ENCODE data around the gene BBS4.
"Not testable (repeated sequence)": the region's sequence is repeated elsewhere in the genome, so short reads cannot be mapped to it uniquely, and the experiment has no call there.

Gene BBS4, protein sequence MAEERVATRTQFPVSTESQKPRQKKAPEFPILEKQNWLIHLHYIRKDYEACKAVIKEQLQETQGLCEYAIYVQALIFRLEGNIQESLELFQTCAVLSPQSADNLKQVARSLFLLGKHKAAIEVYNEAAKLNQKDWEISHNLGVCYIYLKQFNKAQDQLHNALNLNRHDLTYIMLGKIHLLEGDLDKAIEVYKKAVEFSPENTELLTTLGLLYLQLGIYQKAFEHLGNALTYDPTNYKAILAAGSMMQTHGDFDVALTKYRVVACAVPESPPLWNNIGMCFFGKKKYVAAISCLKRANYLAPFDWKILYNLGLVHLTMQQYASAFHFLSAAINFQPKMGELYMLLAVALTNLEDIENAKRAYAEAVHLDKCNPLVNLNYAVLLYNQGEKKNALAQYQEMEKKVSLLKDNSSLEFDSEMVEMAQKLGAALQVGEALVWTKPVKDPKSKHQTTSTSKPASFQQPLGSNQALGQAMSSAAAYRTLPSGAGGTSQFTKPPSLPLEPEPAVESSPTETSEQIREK

DNA sequence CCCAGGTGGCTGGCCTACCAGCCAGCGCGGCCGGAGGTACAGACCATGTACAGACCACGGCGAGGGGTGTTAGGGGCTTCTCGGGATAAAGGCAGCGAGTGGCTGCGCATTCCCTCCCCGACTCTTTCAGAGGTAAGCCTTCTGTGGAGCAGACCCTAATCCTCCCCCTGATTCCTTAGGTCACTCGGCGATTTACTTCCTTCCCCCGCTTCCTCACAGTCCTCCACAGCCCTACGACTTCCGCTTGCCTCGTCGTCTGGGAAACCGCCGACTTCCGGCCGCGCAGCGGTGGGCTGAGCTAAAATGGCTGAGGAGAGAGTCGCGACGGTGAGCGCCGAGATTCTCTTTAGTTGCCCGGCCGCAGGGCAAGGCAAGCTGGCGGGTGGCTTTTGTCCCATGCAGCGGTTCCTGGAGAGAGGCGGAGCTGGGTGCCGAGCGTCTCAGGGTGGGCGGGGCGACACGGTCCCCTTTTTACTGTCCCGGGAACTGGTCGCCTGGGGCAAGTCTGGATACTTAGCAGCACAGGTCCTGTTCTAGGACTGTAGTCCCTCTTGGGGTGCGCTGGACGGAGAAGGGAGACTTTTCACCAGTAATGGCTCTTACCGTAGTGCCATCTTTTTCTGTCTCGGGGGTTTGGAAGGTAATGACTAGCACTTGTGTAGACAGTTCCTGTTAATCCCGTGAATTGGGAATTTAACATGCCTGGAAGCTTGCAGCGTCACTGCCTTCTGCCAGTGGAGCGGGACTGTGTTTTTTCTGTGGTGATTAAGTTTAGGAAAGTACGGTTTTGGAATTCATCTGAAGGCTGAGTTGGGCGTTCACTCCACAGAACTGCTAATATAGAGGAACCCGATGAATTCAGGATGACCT, at the start of gene BBS4, which contains the start of gene HIGD2B:
TSS of gene BBS4 (plus strand) at position 283 of the 870 bp plus-strand sequence. CDS start at position 304, 21 bp downstream.
TSS of gene HIGD2B (minus strand) at position 258 of the 870 bp plus-strand sequence. CDS start 9,808 bp downstream, outside the sequence.
- peak; percentile 89 for DNase-seq

DNA sequence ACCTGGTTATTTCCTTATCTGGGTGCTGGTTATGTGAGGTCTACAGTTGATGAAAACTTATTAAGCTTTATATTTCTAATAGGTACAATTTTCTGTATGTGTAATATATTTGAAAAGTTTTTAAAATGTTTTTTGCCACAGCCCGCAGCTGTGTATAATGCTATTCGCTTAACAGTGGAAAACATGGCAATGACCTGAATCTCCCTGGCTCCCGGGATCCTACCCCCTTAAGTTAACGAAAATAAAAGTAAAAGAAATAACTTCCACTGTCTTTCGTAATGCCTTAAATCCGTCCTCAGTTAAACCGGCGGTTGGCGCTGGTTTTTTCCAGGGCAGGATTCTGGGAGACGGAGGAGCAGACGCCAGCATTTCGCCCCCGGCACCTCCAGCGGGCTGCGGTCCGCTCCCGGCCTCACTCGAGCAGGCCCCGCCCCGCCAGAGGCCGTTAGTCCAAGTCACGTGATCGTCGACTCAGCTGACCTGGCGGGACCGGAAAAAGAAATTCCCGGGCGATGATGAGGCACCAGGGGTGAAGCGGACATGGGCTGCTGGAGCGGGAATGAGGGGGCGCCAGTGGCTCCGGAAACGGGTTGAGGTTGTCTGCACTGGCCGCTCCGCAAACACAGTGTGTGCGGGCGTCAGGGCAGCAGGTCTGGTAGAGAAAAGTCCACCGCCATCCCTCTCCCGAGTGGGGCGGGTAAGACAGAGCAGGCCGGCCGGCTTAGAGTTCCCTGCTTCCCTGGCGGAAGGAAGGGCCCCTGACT, 49.3 kb upstream of the BBS4 start:
- DNase-seq = peak; percentile 86

DNA sequence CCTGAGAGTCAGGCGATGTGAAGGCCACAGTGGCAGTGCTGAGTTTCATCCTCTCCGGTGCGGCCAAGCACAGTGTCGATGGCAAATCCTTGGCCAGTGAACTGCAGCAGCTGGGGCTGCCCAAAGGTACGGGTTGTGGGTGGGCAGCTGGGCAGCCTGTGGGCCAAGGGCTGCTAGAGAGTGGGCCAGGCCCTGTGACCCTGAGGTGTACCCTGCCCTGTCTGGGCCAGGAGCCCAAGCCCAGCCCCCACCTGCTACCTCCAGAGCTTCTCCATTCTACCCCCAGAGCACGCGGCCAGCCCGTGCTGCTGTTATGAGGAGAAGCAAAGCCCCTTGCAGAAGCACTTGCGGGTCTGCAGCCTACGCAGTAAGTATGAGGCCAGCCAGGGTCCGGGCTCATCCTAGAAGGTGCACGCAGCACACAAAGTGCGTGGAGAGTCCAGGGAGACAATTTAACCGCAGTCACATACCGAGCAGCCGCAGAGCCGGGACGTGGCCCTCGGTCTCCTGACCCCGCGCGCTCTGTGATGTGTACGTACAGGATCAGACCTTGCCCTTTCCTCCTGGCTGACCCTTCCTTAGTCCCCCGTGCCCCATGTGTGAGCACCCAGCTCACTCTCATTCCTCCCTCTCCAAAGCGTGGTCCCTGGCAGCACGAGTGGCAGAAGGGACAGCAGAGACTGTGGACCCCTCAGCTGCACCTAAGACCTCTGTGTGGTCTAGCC, 46.1 kb upstream of the BBS4 start:
- DNase-seq = not testable (repeated sequence)

DNA sequence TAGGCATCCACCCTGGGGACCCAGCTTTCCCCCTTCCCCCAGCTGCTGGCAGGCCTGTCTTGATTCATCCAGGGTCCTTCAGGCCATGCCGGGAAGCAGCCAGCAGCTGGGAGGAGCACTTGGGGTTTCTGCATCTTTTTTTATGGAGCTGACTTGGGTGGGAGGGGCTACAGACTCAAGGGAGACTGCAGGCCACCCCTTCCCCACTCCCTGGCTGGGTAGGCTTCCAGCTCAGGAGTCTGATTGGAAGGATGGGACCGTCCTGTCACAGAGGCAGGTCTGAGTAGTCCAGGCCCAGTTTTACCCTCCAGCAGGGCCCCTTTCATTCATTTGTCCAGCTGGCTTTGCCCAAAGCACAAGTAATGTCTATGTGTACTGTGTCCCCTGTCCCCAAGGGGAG, 43.7 kb upstream of the BBS4 start:
- DNase-seq = not testable (repeated sequence)

DNA sequence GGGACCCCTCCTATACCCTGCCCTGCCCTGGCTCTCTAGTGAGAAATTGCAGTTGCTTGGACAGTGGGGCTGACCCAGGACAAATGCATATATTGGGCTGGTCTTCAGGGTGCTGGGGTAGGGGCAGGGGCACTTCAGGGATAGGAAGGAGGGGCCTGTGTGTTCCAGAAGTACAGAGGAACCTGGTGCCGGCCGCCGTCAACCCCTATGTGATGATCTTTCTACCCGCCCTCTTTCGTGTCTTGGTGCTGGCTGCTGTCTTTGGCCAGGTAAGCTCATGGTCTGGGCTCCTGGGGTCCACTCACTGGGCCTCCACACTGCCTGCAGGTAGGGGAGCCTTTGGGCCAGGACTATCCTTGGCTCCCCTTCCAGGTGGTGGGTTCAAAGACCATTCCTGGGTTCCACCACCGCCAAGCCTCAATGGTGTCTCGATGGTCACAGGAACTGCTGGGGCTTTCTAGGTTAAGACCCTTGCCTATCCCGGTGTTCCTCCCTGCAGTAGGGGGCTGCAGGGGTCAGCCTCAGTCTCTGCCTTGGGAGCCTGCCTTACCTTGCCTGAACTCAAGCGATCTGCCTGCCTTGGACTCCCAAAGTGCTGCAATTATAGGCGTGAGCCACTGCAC, 37.3 kb upstream of the BBS4 start:
- DNase-seq = not testable (repeated sequence)

DNA sequence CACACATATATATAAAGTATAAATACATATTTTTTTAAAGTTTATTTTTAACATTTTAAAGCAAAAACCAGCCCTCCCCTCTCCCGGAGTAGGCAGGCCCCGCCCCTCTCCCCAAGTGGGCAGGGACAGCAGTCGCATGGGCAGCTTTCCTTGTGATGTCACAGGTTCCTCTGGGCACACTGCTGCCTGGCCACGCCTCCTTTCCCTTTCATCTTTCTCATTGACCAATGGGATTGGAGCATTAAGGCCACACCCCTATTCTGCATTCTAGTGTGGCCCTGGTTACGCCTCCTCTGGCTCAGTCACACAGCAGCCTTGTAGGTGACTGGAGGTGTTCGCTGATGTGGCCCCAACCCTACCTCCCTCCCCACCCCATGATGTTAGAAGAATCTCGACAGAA, 31.6 kb upstream of the BBS4 start, which contains the start of gene GOLGA6B:
TSS of gene GOLGA6B (plus strand) at position 301 of the 400 bp plus-strand sequence. CDS start at position 342, 41 bp downstream.
- not testable (repeated sequence) for DNase-seq

DNA sequence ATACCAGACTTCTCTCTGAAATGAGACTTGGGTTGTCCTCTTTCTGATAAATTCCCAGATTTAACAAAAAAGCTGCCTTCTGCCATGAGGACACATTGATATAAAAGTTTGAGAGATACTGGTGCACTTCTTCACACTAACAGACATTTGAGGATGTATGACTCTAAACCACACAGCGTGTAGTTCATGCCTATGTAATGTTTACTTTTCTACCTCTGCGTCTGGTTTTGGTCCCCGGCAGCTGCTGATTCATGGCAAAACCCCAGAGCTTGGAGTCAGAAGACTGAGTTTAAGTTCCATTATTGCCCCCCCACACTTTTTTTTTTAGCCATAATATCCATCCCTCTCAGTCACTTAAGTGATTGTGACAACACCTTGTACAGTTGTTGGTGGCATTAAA, 30.0 kb upstream of the BBS4 start:
- not testable (repeated sequence) for DNase-seq

DNA sequence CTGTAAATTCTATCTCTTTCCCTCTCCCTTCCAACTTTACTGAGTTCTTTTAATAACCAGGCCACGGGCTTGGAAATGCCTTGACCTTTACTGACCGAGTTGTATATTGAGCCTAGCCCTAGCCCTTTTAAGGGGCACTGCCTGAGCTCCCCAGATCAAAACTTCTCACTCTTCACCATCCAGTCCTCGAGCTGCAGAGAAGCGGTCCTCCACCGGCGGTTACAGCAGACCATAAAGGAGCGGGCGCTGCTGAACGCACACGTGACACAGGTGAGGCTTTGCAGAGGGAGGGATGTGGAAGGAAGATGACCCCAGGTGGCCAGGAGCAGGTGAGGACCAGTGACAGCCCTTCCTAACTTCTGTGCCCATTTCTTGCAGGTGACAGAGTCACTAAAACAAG, 24.9 kb upstream of the BBS4 start:
- not testable (repeated sequence) for DNase-seq

DNA sequence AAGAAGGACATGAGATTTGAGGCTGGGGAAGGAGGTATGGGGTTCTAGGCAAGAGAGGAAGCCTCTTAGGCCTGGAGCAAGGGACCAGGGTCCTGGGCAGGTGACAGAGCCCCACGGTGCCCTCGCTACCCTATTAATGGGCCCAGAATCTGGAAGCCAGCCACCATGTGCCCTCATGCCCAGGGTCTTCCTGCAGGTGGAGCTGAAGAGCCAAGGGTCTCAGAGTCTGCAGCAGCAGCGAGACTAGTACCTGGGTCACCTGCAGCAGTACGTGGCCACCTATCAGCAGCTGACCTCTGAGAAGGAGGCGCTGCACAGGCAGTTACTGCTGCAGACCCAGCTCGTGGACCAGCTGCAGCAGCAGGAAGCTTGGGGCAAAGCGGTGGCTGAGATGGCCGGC, 22.1 kb upstream of the BBS4 start:
- not testable (repeated sequence) for DNase-seq

DNA sequence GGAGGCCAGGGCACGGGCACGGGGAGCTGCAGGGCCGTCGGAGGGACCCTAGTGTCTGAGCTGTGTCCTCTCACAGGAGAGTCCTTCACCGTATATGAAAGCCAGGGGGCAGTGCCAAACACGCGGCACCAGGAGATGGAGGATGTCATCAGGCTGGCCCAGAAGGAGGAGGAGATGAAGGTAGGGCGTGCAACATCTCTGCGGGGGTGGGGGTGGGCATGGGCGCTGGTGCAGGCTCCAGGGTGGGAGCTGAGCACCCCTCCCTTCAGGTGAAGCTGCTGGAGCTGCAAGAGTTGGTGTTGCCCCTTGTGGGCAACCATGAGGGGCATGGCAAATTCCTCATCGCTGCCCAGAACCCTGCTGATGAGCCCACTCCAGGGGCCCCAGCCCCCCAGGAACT, 20.3 kb upstream of the BBS4 start:
- not testable (repeated sequence) for DNase-seq

DNA sequence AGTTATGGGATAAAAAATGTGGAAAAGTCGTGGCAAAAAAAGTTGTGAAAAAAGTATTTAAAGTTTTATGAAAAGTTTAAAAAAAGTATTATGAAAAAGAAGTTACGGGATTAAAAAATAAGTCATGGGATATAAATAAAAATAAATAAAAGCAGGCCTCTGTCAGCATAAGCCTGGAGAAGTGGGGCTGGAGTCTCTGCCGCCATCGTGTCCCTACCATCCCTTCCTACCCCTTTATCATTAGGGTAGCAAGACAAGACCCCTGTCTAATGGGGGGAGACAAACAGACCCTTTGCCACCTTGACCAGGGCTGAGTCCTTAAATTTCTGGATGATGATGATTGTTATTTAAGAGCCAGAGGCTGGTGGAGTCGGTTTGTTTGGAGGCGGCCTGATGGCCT, 16.2 kb upstream of the BBS4 start:
- DNase-seq = not testable (repeated sequence)

DNA sequence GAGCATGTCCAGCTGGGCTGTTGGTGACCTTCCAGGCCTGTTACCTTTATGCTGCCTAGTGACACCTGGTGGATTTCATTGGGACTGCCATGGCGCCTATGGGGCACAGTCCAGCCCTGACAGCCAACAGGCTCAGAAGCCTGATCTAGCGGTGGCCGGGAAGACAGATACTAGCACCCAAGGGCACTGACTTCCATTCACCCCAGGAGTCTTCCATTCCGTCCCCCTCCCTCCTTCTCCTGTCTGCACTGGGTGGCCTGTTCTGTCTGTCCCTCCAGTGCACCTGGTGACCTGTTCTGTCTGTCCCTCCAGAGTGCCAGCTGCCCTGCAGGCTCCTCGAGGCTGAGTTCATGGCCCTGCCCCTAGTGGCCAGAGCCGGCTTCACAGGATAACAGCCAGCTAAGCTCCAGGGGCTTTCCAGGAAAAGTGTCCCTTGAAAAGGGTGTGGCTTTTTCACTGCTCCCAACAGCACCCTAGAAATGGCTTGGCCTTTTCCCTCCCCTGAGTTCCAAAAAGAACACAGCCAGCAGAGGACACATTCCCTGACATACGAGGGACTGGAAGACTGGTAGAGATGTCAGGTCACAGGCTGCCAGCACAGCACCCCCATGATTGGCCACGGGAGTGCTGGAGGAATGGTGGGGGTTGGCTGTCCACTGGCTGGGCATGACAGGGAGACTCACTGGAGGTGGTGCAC, 15.2 kb upstream of the BBS4 start:
- DNase-seq = peak; percentile 43

DNA sequence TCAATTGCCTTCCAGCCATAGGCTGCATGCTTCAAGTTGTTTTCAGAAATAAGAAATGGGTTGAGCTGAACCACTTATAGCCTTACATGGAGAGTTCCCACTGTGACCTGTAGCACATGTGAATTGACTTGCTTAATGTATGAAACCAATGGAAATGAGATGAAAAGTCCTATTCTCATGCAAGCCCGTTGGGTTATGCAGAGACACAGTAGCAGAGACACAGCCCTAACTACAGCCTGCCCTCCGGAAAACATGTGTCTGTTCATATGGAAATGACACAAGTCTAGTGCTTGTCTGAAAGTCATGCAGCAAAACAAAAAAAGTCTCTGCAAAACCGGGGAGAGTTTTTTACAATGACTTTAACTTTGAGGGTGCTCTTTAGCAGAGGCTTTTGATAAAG, 14.5 kb upstream of the BBS4 start:
- no peak for DNase-seq

DNA sequence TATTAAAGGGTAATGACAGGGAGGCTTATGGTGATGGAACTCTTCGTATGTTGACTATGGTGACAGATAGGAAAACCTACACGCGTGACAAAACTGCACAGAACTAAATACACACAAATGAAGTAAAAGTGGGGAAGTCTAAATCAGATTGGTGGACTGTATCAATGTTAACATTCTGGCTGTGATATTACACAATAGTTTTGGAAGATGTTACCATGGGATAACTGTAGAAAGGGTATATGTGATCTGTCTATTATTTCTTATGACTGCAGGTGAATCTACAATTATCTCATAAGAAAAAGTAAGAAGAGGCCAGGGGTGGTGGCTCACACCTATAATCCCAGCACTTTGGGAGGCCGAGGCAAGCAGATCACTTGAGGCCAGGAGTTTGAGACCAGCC, 9.2 kb upstream of the BBS4 start:
- no peak for DNase-seq

DNA sequence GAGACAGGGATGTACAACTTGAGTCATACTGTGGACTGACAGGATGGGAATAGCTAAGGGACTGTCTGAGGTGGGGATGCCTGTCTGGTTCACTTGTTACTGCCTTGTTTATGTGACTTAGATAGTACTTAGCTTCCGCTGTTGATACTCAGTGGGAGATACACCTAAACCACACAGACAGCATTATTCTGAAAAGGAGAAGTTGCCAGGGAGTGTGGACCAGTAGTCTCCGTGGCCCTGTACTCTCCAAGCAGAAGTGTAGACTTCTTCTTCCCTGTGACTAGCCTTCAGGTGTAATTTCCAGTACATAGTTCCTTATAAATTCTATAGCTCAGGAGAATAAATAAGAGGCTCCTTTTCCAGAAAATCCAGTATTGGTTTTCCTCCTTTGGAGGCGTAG, 5.1 kb upstream of the BBS4 start:
- DNase-seq = no peak

DNA sequence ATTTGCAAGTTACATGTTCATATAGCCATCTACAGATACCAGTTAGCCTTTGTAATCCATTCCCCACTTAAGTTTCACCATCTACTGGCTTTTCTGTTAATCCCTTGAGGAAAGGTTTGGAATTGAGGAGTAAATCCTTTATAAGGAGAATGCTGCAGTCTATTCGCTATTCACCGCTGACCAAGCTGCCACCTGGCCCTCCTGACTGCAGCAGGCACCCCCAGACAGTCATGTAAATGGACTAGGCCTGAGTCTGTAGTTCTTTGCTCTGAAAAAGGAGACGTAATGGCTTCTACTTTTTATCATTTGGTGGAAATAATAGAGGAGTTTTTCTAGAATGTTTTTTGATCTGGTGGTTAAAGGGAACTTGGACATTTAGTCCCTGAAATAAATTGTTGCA, 3.2 kb upstream of the BBS4 start:
- no peak for DNase-seq

DNA sequence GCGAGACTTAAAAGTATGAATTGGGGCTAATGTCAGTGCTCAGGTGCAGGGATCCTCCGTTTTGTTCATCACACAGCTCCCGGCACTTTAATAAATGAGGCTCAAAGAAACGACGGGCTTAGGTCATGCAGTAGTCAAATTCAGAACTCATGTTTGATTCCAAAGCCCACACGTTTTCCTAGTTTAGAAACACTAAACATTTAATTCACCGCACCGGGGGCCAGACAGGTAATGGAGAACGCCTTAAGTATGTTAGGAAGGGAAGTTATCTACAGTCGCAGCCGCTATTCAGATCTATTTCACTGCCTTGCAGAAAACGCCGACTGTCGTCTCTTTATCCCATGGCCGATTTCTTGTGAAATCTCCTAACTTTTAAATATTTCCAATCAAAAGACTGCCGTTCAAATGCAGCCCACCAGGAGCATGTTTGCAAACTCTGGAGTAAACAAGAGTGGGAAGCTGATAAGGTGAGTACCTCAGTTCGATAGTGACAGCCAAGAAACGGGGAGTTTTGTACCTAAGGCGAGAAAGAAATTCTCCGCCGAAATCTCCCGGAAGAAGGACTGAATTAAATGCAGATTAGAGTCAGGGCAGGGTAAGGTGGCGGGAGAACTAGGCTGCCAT, 594 bp upstream of the BBS4 start:
- no peak for DNase-seq

DNA sequence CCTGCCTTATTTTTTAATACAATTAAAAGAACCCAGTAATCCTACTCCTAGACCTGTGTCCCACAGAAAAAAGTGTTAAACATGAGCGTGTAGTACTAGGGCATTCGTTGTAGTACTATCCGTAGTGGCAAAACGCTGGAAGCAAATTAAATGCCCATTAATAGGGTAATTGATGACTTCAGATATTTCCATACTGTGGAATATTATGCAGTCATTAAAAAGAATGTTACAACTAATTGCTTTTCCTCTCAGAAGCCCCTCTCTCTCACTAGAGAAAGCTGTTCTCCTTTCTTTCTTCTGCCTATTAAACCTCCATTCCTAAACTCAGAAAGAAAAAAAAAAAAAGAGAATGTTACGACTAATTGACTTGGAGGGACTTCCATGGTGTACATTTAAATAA, 2.7 kb downstream of the BBS4 start:
- no peak for DNase-seq

DNA sequence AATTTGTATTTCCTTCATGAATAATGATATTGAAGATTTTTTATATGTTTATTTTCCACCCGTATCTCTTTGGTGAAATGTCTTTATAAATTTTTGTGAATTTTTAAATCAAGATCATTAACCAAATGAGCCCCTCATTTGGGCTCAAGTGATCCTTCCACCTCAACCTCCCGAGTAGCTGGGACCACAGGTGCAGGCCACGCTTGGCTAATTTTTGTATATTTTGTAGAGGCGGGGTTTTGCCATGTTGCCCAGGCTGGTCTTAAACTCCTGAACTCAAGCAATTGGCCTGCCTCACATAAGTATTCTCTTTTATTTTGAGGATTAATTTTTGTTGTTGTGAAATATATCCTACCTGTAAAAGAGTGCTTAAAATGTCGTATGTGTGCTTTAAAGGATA, 4.9 kb downstream of the BBS4 start:
- no peak for DNase-seq

DNA sequence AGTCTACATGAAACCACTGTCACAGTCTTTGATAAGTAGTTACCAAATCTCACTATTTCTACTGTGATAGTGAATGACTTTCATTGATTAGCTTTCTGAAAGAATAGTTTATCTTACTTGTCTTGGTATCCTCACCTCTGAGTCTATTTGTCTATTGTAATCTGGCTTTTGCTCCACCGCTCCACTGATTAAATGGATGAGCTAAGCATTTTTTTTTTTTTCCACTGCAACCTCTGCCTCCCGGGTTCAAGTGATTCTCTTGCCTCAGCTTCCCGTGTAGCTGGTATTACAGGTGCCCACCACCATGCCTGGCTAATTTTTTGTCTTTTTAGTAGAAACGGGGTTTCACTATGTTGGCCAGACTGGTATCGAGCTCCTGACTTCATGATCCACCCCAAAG, 12.9 kb downstream of the BBS4 start:
- DNase-seq = no peak
